Measurements from ENCODE around the gene GFOD1.

GFOD1 gene

DNA sequence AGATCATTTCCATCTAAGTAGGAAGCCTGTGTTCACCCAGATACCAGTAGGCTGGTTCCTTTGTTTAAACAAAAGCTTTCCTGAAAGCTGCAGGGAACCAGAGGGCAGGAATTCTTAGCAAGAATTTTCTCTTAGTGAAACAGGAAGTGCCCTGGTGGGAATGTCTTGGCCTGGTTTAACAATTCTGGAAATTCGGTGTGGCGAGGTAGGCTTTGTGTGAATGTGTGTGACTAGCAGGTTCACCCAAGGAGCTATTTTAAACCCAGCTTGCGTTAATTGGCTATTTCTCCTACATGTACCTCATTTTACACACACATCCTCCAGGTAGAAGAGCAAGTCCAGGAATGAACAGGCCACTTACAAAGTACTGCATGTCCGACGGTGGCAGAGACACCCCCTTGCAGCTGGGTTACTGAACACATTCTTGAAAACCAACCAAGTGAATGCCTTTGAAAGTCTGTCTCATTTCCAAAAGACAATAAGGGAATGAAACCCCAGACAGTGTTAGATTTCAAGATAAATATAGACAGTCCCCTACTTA is 64.6 kb downstream of the GFOD1 start:
- H2AK5ac ChIP-seq (ENCODE audit: low read length): no peak overlapping the region
- H2BK15ac ChIP-seq (replicated peaks; ENCODE audit: low read depth): no peak overlapping the region
- no peak overlapping the region for H3K9ac ChIP-seq (ENCODE audit: low read length)
- no peak overlapping the region for H3K4me3 ChIP-seq (ENCODE audit: low read length)
- no peak overlapping the region for H4K8ac ChIP-seq (ENCODE audit: low read depth, low read length)
- peaks cover 13% of the 10 kb centered on the region for H3K4me1 ChIP-seq (ENCODE audit: control insufficient read depth, low read depth, low read length)
- peak; percentile 98 for DNase-seq
- peak overlapping the region; percentile 94 for H3K27ac ChIP-seq (ENCODE audit: low read depth, low read length)
- H3K4me2 ChIP-seq (ENCODE audit: low read length): no peak overlapping the region
- peak overlapping the region; percentile 99 for H2BK5ac ChIP-seq (ENCODE audit: low read length)
- no peaks in the 10 kb centered on the region for H3K27me3 ChIP-seq (ENCODE audit: insufficient read depth, low read length, poor library complexity)
- H3K4ac ChIP-seq (ENCODE audit: low read depth, low read length): no peak overlapping the region
- H3K56ac ChIP-seq (ENCODE audit: low read length): peak overlapping the region; percentile 8
- no peak overlapping the region for H3K23ac ChIP-seq (ENCODE audit: low read length)
- peak overlapping the region; percentile 92 for H4K5ac ChIP-seq (ENCODE audit: low read length)
- peak overlapping the region; percentile 65 for H2BK120ac ChIP-seq (ENCODE audit: low read depth, low read length)
- no peaks in the 10 kb centered on the region for H3K36me3 ChIP-seq (ENCODE audit: control insufficient read depth, insufficient read depth, low read length)
- peak overlapping the region; percentile 89 for H3K18ac ChIP-seq (ENCODE audit: low read length)
- peaks cover 2% of the 10 kb centered on the region for H3K79me1 ChIP-seq (ENCODE audit: low read length)
- no peaks in the 10 kb centered on the region for H3K79me2 ChIP-seq (ENCODE audit: control insufficient read depth, insufficient read depth, low read length)
- no CpG with 5 or more reads among the region's 5 CpGs for WGBS (ENCODE audit: extremely low coverage, insufficient coverage, low lambda C conversion rate)

DNA sequence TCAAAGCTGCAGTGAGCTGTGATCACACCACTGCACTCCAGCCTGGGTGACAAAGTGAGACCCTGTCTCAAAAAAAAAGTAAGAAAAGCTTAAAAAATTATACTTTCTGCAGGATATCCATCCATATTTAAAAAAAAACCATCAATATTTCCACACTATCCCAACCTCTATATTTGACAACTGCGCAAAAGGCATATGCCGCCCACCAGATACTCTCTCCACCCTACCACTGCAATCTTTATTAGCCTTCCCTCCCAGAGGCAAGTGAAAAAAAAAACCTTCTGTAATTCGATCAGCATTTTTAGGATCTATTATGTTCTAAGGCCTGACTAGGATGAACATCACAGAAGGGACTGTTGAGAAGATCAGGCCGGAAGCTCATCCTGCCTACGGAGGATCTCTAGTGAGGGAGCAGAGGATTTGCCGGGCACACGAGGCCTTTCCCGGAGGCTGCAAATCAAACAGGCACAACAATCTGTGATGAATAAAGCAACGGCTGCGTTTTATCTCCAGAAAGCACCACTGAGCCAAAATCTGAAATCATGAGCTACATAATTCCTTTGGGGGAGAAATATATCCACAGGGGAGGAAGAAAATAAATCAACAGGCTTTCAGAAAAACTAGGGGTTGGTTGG is 65.9 kb downstream of the GFOD1 start:
- no peaks in the 10 kb centered on the region for H3K79me2 ChIP-seq (ENCODE audit: control insufficient read depth, insufficient read depth, low read length)
- peak overlapping the region; percentile 99 for H2BK5ac ChIP-seq (ENCODE audit: low read length)
- peak overlapping the region; percentile 90 for H3K56ac ChIP-seq (ENCODE audit: low read length)
- peak; percentile 46 for DNase-seq
- H3K18ac ChIP-seq (ENCODE audit: low read length): peak overlapping the region; percentile 98
- H3K27me3 ChIP-seq (ENCODE audit: insufficient read depth, low read length, poor library complexity): no peaks in the 10 kb centered on the region
- H3K4me2 ChIP-seq (ENCODE audit: low read length): no peak overlapping the region
- H4K5ac ChIP-seq (ENCODE audit: low read length): peak overlapping the region; percentile 66
- no peaks in the 10 kb centered on the region for H3K36me3 ChIP-seq (ENCODE audit: control insufficient read depth, insufficient read depth, low read length)
- H4K8ac ChIP-seq (ENCODE audit: low read depth, low read length): no peak overlapping the region
- peaks cover 2% of the 10 kb centered on the region for H3K79me1 ChIP-seq (ENCODE audit: low read length)
- peak overlapping the region; percentile 58 for H3K9ac ChIP-seq (ENCODE audit: low read length)
- H3K4me3 ChIP-seq (ENCODE audit: low read length): no peak overlapping the region
- H2BK15ac ChIP-seq (replicated peaks; ENCODE audit: low read depth): peak overlapping the region; percentile 59
- peak overlapping the region; percentile 62 for H3K4ac ChIP-seq (ENCODE audit: low read depth, low read length)
- peaks cover 11% of the 10 kb centered on the region for H3K4me1 ChIP-seq (ENCODE audit: control insufficient read depth, low read depth, low read length)
- H3K27ac ChIP-seq (ENCODE audit: low read depth, low read length): peak overlapping the region; percentile 94
- H3K23ac ChIP-seq (ENCODE audit: low read length): no peak overlapping the region
- H2AK5ac ChIP-seq (ENCODE audit: low read length): no peak overlapping the region
- WGBS (ENCODE audit: extremely low coverage, insufficient coverage, low lambda C conversion rate): 100% methylated on average over 2 of the region's 10 CpGs
- peak overlapping the region; percentile 62 for H2BK120ac ChIP-seq (ENCODE audit: low read depth, low read length)

DNA sequence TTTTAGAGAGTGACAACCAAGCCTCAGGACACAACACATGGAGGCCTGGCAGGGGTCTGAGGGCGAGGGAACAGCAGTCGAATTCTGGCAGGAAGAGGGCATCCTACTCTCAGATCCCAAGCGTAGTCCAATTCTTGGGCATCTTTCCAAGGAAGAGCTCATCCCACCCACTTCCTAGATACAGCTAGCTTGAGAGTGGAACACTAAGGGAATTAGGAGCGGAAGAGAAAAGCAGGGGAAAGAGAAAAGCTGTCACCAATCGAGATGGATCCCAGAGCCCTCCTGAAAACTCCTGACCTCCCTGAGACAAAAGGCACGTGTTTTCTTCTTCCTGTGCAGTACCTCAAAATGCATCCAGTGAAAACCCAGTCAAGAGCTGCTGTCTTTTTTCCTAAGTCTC is 67.1 kb downstream of the GFOD1 start:
- DNase-seq: no peak
- no peak overlapping the region for H2BK120ac ChIP-seq (ENCODE audit: low read depth, low read length)
- H3K79me1 ChIP-seq (ENCODE audit: low read length): peaks cover 2% of the 10 kb centered on the region
- H3K27me3 ChIP-seq (ENCODE audit: insufficient read depth, low read length, poor library complexity): no peaks in the 10 kb centered on the region
- WGBS (ENCODE audit: extremely low coverage, insufficient coverage, low lambda C conversion rate): no CpG with 5 or more reads among the region's 6 CpGs
- H4K8ac ChIP-seq (ENCODE audit: low read depth, low read length): no peak overlapping the region
- H3K27ac ChIP-seq (ENCODE audit: low read depth, low read length): no peak overlapping the region
- H3K4ac ChIP-seq (ENCODE audit: low read depth, low read length): no peak overlapping the region
- H3K4me3 ChIP-seq (ENCODE audit: low read length): no peak overlapping the region
- H3K23ac ChIP-seq (ENCODE audit: low read length): no peak overlapping the region
- H3K36me3 ChIP-seq (ENCODE audit: control insufficient read depth, insufficient read depth, low read length): no peaks in the 10 kb centered on the region
- H3K56ac ChIP-seq (ENCODE audit: low read length): no peak overlapping the region
- H2BK15ac ChIP-seq (replicated peaks; ENCODE audit: low read depth): peak overlapping the region; percentile 37
- H3K4me1 ChIP-seq (ENCODE audit: control insufficient read depth, low read depth, low read length): peaks cover 11% of the 10 kb centered on the region
- H2BK5ac ChIP-seq (ENCODE audit: low read length): no peak overlapping the region
- H3K79me2 ChIP-seq (ENCODE audit: control insufficient read depth, insufficient read depth, low read length): no peaks in the 10 kb centered on the region
- H3K4me2 ChIP-seq (ENCODE audit: low read length): no peak overlapping the region
- H2AK5ac ChIP-seq (ENCODE audit: low read length): no peak overlapping the region
- no peak overlapping the region for H3K9ac ChIP-seq (ENCODE audit: low read length)
- no peak overlapping the region for H3K18ac ChIP-seq (ENCODE audit: low read length)
- H4K5ac ChIP-seq (ENCODE audit: low read length): no peak overlapping the region

DNA sequence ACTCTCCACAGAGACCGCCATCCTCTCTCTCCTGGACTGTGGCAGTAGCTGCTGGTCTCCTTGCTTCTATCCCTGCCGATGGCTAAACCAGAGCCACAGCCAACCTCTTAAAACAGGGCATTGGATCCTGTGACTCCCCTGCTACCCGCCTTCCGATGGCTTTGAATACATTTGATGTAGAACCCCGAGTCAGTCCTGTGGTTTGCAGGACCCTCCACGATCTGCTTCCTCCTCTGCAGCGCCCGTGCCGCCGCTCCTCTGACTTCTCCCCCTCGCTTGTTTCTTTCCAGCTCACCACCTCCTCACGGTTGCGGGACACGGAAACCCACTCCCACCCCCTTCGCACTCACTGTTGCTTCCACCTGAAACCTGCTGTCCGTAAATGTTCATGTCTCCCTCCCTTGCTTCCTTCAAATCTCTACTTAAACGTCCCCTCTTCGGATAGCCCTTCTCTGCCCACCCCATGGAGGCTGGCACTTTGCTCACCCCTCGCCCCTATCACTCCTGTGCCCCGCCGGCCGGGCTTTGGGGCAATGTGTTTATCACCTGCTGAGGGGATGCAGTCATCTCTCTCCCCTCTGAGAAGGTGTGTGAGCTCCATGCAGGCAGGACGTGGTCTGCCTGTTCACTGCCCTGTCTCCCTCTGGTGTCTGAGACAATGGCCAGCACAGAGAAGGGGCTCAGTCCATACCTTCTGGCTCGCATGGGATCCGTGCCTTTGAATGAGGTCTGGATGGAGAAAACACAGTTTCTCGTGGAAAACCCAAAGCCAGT is 67.8 kb downstream of the GFOD1 start:
- Histone ChIP-seq H3K79me2 (ENCODE audit: control insufficient read depth, insufficient read depth, low read length) (no peaks in the 10 kb centered on the region), H3K9ac (ENCODE audit: low read length) (no peak overlapping the region), H3K79me1 (ENCODE audit: low read length) (peaks cover 2% of the 10 kb centered on the region), H4K8ac (ENCODE audit: low read depth, low read length) (no peak overlapping the region), H2AK5ac (ENCODE audit: low read length) (no peak overlapping the region), H3K4me3 (ENCODE audit: low read length) (no peak overlapping the region), H2BK120ac (ENCODE audit: low read depth, low read length) (no peak overlapping the region), H3K18ac (ENCODE audit: low read length) (no peak overlapping the region), H3K23ac (ENCODE audit: low read length) (peak overlapping the region; percentile 81), H3K4me2 (ENCODE audit: low read length) (no peak overlapping the region), H3K27me3 (ENCODE audit: insufficient read depth, low read length, poor library complexity) (no peaks in the 10 kb centered on the region), H3K4me1 (ENCODE audit: control insufficient read depth, low read depth, low read length) (peaks cover 11% of the 10 kb centered on the region), H2BK15ac (replicated peaks; ENCODE audit: low read depth) (no peak overlapping the region), H3K27ac (ENCODE audit: low read depth, low read length) (no peak overlapping the region), H3K36me3 (ENCODE audit: control insufficient read depth, insufficient read depth, low read length) (no peaks in the 10 kb centered on the region), H3K56ac (ENCODE audit: low read length) (peak overlapping the region; percentile 35), H4K5ac (ENCODE audit: low read length) (no peak overlapping the region), H3K4ac (ENCODE audit: low read depth, low read length) (no peak overlapping the region), H2BK5ac (ENCODE audit: low read length) (no peak overlapping the region)
- no CpG with 5 or more reads among the region's 26 CpGs for WGBS (ENCODE audit: extremely low coverage, insufficient coverage, low lambda C conversion rate)
- no peak for DNase-seq

DNA sequence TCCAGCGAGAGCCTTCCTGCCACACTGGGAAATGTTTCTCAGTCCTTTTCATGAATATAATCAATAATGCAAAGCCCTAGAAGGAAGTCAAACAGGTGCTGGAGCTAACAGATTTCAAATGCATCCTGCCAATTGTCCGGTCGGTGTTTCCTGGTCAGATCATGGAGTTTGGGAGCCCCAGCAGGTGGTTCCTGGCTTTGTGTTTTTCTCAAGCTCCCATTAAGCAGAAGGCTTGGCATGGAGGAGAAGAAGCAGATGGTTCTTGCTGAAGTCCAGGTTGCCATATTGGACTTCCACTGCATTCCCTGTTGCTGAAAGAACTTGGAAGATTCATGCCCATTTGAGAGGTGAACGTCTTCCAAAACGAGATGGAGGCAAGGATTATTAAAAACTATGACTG is 68.6 kb downstream of the GFOD1 start:
- Histone ChIP-seq H4K8ac (ENCODE audit: low read depth, low read length) (no peak overlapping the region), H3K36me3 (ENCODE audit: control insufficient read depth, insufficient read depth, low read length) (no peaks in the 10 kb centered on the region), H3K27ac (ENCODE audit: low read depth, low read length) (no peak overlapping the region), H3K23ac (ENCODE audit: low read length) (no peak overlapping the region), H2BK5ac (ENCODE audit: low read length) (no peak overlapping the region), H4K5ac (ENCODE audit: low read length) (no peak overlapping the region), H2BK120ac (ENCODE audit: low read depth, low read length) (no peak overlapping the region), H3K4me2 (ENCODE audit: low read length) (no peak overlapping the region), H3K4ac (ENCODE audit: low read depth, low read length) (no peak overlapping the region), H2AK5ac (ENCODE audit: low read length) (no peak overlapping the region), H3K4me3 (ENCODE audit: low read length) (no peak overlapping the region), H3K79me1 (ENCODE audit: low read length) (peaks cover 2% of the 10 kb centered on the region), H3K9ac (ENCODE audit: low read length) (no peak overlapping the region), H2BK15ac (replicated peaks; ENCODE audit: low read depth) (no peak overlapping the region), H3K56ac (ENCODE audit: low read length) (no peak overlapping the region), H3K79me2 (ENCODE audit: control insufficient read depth, insufficient read depth, low read length) (no peaks in the 10 kb centered on the region), H3K27me3 (ENCODE audit: insufficient read depth, low read length, poor library complexity) (no peaks in the 10 kb centered on the region), H3K18ac (ENCODE audit: low read length) (no peak overlapping the region), H3K4me1 (ENCODE audit: control insufficient read depth, low read depth, low read length) (peaks cover 11% of the 10 kb centered on the region)
- no peak for DNase-seq
- WGBS (ENCODE audit: extremely low coverage, insufficient coverage, low lambda C conversion rate): no CpG with 5 or more reads among the region's 5 CpGs

All from mesendoderm (in vitro differentiated cells).